ENCODE measurements around the gene TMEM225. TPM values are rescaled to one million over a fixed set of nuclear protein-coding genes. Genes with fewer than 3 reads are reported as not detected.
"Not testable (repeated sequence)": the region's sequence is repeated elsewhere in the genome, so short reads cannot be mapped to it uniquely, and the experiment has no call there.

Gene TMEM225
- total RNA-seq, 2 experiments from 2014 or later, result not detected

DNA sequence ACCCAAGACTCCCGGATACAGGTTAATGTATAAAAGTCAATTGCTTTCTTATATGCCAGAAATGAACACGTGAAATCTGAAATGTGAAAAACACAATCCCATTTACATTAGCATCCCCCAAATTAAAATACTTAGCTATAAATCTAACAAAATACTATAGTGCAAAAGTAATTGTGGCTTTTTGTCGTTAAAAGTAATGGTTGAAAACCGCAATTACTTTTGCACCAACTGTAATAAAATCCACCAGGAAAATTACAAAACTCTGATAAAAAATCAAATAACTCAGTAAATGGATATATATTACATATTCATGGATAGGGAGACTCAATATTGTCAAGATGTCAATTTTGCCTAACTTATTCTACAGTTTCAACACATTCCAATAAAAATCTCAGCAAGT lies 4.6 kb downstream of the TMEM225 start:
- H3K36me3 ChIP-seq (ENCODE audit: insufficient read depth, low read length), result no peaks in the 10 kb centered on the region
- no peaks in the 10 kb centered on the region for H3K9me3 ChIP-seq (ENCODE audit: control insufficient read depth in 1 of 2, insufficient read depth in 1 of 2, low read length in 2 of 2)
- intact Hi-C loops (cut with DNase I, micrococcal nuclease), result no loop called here
- peaks cover 7% of the 10 kb centered on the region for H3K27me3 Mint-ChIP-seq
- DNase-seq (no peak), ATAC-seq (ENCODE audit: poor library complexity) (no peak)
- H3K27me3 ChIP-seq (ENCODE audit: control insufficient read depth in 1 of 2, insufficient read depth in 2 of 2, low read length in 2 of 2), result peaks cover 0 to 2% of the 10 kb centered on the region in 2 experiments
- TF ChIP-seq, protein P1, sequence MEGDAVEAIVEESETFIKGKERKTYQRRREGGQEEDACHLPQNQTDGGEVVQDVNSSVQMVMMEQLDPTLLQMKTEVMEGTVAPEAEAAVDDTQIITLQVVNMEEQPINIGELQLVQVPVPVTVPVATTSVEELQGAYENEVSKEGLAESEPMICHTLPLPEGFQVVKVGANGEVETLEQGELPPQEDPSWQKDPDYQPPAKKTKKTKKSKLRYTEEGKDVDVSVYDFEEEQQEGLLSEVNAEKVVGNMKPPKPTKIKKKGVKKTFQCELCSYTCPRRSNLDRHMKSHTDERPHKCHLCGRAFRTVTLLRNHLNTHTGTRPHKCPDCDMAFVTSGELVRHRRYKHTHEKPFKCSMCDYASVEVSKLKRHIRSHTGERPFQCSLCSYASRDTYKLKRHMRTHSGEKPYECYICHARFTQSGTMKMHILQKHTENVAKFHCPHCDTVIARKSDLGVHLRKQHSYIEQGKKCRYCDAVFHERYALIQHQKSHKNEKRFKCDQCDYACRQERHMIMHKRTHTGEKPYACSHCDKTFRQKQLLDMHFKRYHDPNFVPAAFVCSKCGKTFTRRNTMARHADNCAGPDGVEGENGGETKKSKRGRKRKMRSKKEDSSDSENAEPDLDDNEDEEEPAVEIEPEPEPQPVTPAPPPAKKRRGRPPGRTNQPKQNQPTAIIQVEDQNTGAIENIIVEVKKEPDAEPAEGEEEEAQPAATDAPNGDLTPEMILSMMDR (IDR thresholded peaks at IDR 0.05), result no peak
- H3K9me3 Mint-ChIP-seq, result no peaks in the 10 kb centered on the region
- H3K27ac ChIP-seq (ENCODE audit: low read depth in 1 of 2, low read length in 2 of 2), result no peak overlapping the region
- no peak overlapping the region for H3K27ac Mint-ChIP-seq
- H3K4me1 ChIP-seq (ENCODE audit: insufficient read depth, low read length), result no peaks in the 10 kb centered on the region
- H3K4me3 Mint-ChIP-seq, result no peak overlapping the region
- no peak overlapping the region for H3K4me3 ChIP-seq (ENCODE audit: low read length)
- POLR2A ChIA-PET, result no interaction called here
- H3K4me1 Mint-ChIP-seq (ENCODE audit: low read depth), result no peaks in the 10 kb centered on the region
- H3K36me3 Mint-ChIP-seq (ENCODE audit: low read depth), result no peaks in the 10 kb centered on the region
- CTCF ChIA-PET, result no interaction called here

GRCh38 chr11:123867795-123868194 lies 17.7 kb downstream of the TMEM225 start:
- H3K36me3 ChIP-seq (ENCODE audit: insufficient read depth, low read length); DNase-seq; H3K36me3 Mint-ChIP-seq (ENCODE audit: low read depth); POLR2A ChIA-PET; H3K4me1 Mint-ChIP-seq (ENCODE audit: low read depth); H3K4me3 ChIP-seq (ENCODE audit: low read length); H3K9me3 ChIP-seq (ENCODE audit: control insufficient read depth in 1 of 2, insufficient read depth in 1 of 2, low read length in 2 of 2); H3K9me3 Mint-ChIP-seq; H3K27ac Mint-ChIP-seq; H3K4me1 ChIP-seq (ENCODE audit: insufficient read depth, low read length); CTCF ChIA-PET; H3K27ac ChIP-seq (ENCODE audit: low read depth in 1 of 2, low read length in 2 of 2); H3K27me3 ChIP-seq (ENCODE audit: control insufficient read depth in 1 of 2, insufficient read depth in 2 of 2, low read length in 2 of 2); H3K27me3 Mint-ChIP-seq; ATAC-seq (ENCODE audit: poor library complexity); H3K4me3 Mint-ChIP-seq; intact Hi-C loops (cut with DNase I, micrococcal nuclease): not testable (repeated sequence)

- POLR2A ChIA-PET, H3K27me3 Mint-ChIP-seq: not testable (repeated sequence)
Measured at GRCh38 chr11:123865293-123865692, 20.2 kb downstream of the TMEM225 start.

GRCh38 chr11:123859731-123860130 lies 25.7 kb downstream of the TMEM225 start:
- H3K27ac Mint-ChIP-seq, result no peak overlapping the region
- H3K4me1 Mint-ChIP-seq (ENCODE audit: low read depth), result no peaks in the 10 kb centered on the region
- Histone ChIP-seq H3K27ac (ENCODE audit: low read depth in 1 of 2, low read length in 2 of 2) (no peak overlapping the region), H3K4me1 (ENCODE audit: insufficient read depth, low read length) (no peaks in the 10 kb centered on the region), H3K27me3 (ENCODE audit: control insufficient read depth in 1 of 2, insufficient read depth in 2 of 2, low read length in 2 of 2) (no peaks in the 10 kb centered on the region), H3K9me3 (ENCODE audit: control insufficient read depth in 1 of 2, insufficient read depth in 1 of 2, low read length in 2 of 2) (no peaks in the 10 kb centered on the region), H3K36me3 (ENCODE audit: insufficient read depth, low read length) (no peaks in the 10 kb centered on the region), H3K4me3 (ENCODE audit: low read length) (no peak overlapping the region)
- H3K36me3 Mint-ChIP-seq (ENCODE audit: low read depth), result no peaks in the 10 kb centered on the region
- no peaks in the 10 kb centered on the region for H3K27me3 Mint-ChIP-seq
- ATAC-seq (ENCODE audit: poor library complexity), result no peak
- no peak overlapping the region for H3K4me3 Mint-ChIP-seq
- ChIA-PET POLR2A (no interaction called here), CTCF (no interaction called here)
- DNase-seq, result no peak
- intact Hi-C loops (cut with DNase I, micrococcal nuclease), result no loop called here
- H3K9me3 Mint-ChIP-seq, result no peaks in the 10 kb centered on the region
- TF ChIP-seq, protein P1 (IDR thresholded peaks at IDR 0.05), result no peak

More at GRCh38 chr11:123865293-123865692, 20.2 kb downstream of the TMEM225 start:
- H3K27ac ChIP-seq (ENCODE audit: low read depth in 1 of 2, low read length in 2 of 2); CTCF ChIA-PET; H3K9me3 ChIP-seq (ENCODE audit: control insufficient read depth in 1 of 2, insufficient read depth in 1 of 2, low read length in 2 of 2); H3K9me3 Mint-ChIP-seq; DNase-seq; H3K27ac Mint-ChIP-seq; intact Hi-C loops (cut with DNase I, micrococcal nuclease); ATAC-seq (ENCODE audit: poor library complexity); H3K4me3 ChIP-seq (ENCODE audit: low read length); H3K36me3 Mint-ChIP-seq (ENCODE audit: low read depth); H3K4me1 ChIP-seq (ENCODE audit: insufficient read depth, low read length); H3K4me1 Mint-ChIP-seq (ENCODE audit: low read depth); H3K36me3 ChIP-seq (ENCODE audit: insufficient read depth, low read length); H3K4me3 Mint-ChIP-seq; H3K27me3 ChIP-seq (ENCODE audit: control insufficient read depth in 1 of 2, insufficient read depth in 2 of 2, low read length in 2 of 2): not testable (repeated sequence)
